DND-41 (cell line): Measurements from ENCODE around the gene ZNF232.

ENCODE experiments used
- EZH2 ChIP-seq: IDR thresholded peaks from 3 replicates; pipeline ENCODE4 v1.6.1; 2012; ENCODE audit warnings: borderline replicate concordance, low read depth, mild to moderate bottlenecking, moderate library complexity, low read length, inconsistent platforms; ENCODE audit not compliant: severe bottlenecking
- TF ChIP-seq, protein P1 (sequence below): IDR thresholded peaks from 2 replicates; pipeline ENCODE4 v1.5.1; 2012; ENCODE audit warnings: borderline replicate concordance, low read length, moderate library complexity, mild to moderate bottlenecking; ENCODE audit not compliant: poor library complexity, severe bottlenecking; ENCODE audit errors: extremely low read depth

DNA sequence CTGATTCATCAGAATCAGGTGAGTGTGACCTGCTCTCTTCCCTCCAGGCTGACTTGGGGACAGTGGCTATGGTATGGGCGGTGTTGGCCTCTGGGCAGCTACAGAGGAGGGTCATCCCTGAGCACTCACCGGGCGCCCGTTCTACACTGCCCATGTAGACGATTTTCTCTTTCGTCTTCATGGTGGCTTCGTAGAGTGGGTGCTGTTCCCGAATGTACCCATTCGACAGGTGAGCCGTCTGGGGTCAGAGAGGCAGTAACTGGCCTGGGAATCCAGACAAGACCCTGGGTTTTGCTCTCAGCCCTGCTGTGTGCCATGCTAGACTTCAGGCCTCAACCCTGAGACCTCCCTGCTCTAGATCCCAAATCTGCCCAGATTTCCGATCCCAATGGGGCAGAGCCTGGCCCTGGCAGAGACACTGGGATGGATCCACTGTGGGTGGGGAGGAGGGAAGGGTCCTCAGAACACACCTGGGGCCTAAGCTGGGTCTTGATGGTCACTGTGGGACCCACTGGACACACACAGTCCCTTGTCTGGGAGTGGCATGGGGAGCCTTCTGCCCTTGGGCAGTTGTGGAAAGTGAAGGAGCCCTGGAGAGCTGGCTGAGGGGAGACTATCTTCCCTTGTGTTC lies 17.3 kb upstream of the ZNF232 start:
- TF ChIP-seq, protein P1, sequence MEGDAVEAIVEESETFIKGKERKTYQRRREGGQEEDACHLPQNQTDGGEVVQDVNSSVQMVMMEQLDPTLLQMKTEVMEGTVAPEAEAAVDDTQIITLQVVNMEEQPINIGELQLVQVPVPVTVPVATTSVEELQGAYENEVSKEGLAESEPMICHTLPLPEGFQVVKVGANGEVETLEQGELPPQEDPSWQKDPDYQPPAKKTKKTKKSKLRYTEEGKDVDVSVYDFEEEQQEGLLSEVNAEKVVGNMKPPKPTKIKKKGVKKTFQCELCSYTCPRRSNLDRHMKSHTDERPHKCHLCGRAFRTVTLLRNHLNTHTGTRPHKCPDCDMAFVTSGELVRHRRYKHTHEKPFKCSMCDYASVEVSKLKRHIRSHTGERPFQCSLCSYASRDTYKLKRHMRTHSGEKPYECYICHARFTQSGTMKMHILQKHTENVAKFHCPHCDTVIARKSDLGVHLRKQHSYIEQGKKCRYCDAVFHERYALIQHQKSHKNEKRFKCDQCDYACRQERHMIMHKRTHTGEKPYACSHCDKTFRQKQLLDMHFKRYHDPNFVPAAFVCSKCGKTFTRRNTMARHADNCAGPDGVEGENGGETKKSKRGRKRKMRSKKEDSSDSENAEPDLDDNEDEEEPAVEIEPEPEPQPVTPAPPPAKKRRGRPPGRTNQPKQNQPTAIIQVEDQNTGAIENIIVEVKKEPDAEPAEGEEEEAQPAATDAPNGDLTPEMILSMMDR = no peak
- TF ChIP-seq EZH2 = no peak
